GM23248 (cell line): ENCODE measurements around the gene NUCB1.
"Not testable (repeated sequence)": the region's sequence is repeated elsewhere in the genome, so short reads cannot be mapped to it uniquely, and the experiment has no call there.

Experiments
- EZH2 ChIP-seq: fragments of 200-600 bp; sonication (generic); IDR thresholded peaks from 2 replicates; pipeline ENCODE4 v1.6.1; 2018; ENCODE audit warnings: antibody characterized with exemption, mild to moderate bottlenecking; ENCODE audit not compliant: insufficient read depth, poor library complexity, severe bottlenecking
- EZH2phosphoT487 ChIP-seq: fragments of 200-600 bp; sonication (generic); IDR thresholded peaks from 2 replicates; pipeline ENCODE4 v1.6.1; 2018; ENCODE audit warnings: antibody characterized with exemption, moderate library complexity, mild to moderate bottlenecking, low read depth; ENCODE audit not compliant: insufficient read depth

DNA sequence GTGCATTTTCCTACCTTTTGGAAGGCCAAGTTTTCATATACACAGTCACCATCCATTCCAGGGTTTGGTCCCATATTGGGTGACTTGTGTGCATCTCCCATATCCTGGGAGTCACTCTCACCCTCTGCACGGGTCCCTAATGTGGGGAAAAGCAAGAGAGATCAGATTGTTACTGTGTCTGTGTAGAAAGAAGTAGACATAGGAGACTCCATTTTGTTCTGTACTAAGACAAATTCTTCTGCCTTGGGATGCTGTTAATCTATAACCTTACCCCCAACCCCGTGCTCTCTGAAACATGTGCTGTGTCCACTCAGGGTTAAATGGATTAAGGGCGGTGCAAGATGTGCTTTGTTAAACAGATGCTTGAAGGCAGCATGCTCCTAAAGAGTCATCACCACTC lies 10.6 kb upstream of the NUCB1 start:
- not testable (repeated sequence) for TF ChIP-seq EZH2, EZH2phosphoT487
